HG03064 (cell line): ENCODE data around the gene PAGR1.
"Not testable (repeated sequence)": the region's sequence is repeated elsewhere in the genome, so short reads cannot be mapped to it uniquely, and the experiment has no call there.

Experiments used
- ATAC-seq: cut with Tn5 transposase; IDR thresholded peaks from one replicate; pipeline ENCODE4 v1.9.1; 2021; ENCODE audit warnings: low read depth; ENCODE audit not compliant: unreplicated experiment

Gene PAGR1

DNA sequence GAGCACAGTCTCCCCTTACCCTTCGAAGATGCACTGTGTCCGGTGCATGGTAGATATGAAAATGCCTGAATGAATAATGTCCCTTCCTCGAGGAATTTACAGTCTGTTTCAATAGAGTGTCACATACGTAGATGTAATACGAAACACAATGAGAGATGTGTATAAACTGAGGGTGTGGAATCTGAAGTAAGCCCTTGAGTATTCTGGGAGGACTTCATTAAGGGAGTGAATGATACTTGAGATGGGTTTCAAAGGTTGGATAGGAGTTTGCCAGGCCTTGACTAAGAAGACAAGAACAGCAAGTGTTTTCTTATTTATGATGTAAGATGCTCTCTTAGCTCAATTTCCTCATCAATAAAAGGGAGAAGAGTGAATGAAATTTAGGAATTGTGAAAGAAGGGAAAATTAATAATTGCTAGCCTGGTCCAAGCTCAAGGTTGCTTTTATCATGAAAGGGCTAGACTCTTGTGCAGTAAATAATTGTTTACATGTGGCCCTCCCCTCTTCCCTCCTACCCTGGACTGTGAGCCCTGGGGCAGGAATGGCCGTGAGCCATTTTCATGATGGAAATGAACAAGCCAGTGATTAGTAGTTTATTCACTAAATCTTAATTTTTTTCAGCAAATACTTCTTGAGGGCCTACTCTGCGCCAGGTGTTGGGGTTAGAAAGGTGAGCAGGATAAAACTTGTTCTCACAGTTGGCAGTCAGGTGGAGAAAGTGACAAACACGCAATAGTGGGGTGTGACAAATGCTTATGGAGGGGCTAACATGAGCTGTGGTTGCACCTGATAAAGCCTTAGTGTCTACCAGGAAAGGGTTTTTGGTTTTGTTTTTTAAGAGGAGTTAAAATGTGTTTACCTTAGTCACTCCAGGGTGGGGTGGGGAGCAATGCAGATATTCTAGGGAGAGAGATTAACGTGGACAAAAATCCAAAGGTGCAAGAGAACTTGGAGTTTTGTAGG lies 23.8 kb upstream of the PAGR1 start:
- no peak for ATAC-seq

DNA sequence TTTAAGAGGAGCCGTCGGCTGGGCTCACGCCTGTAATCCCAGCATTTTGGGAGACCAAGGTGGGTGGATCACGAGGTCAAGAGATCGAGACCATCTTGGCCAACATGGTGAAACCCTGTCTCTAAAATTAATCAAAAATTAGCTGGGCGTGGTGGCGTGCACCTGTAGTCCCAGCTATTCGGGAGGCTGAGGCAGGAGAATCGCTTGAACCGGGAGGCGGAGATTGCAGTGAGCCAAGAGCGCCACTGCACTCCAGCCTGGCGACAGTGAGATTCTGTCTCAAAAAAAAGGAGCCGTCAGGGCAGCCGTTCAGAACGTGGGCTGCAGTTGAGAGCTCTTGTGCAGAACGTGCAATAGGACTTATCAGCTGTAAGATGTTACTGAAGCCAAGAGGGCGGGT lies 22.8 kb upstream of the PAGR1 start:
- ATAC-seq = not testable (repeated sequence)

DNA sequence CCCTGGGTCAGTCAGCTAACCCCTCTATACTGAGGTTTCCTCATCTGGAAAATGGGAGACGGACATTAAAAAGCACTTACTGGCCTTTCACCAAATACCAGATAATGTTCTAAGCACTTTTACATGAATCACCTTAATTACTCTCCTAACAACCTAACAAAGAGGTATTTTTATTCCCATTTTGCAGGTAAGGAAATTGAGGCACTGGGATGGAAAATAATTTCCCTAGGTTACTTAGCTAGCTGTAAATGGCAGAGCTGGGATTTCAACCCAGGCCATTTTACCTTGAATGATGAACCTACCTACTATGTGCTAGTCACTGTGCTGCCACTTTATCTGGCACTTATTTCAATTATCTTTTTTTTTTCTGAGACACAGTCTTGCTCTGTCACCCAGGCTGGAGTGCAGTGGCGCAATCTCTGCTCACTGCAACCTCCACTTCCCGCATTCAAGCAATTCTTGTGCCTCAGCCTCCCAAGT lies 21.7 kb upstream of the PAGR1 start:
- ATAC-seq = no peak

DNA sequence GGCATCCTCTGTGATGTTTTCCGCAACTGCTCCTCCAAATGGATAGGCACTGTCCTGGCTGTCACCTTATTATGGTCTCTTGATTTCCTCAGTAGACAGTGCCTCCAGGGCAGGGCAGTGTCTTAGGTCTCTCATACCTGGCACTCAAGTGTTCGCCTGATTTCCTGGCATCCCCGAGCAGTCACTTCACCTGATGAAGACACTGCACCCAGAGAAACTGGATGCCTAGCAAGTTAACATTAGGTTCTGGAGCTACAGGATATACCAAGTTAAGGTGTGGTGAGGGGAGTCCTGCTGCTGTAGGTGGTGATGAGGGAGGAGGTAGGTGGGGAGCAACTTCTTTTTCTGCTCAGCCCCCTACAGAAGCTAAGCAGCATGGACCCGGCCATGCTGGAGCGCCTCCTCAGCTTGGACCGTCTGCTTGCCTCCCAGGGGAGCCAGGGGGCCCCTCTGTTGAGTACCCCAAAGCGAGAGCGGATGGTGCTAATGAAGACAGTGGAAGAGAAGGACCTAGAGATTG lies 13.5 kb upstream of the PAGR1 start:
- ATAC-seq = no peak

DNA sequence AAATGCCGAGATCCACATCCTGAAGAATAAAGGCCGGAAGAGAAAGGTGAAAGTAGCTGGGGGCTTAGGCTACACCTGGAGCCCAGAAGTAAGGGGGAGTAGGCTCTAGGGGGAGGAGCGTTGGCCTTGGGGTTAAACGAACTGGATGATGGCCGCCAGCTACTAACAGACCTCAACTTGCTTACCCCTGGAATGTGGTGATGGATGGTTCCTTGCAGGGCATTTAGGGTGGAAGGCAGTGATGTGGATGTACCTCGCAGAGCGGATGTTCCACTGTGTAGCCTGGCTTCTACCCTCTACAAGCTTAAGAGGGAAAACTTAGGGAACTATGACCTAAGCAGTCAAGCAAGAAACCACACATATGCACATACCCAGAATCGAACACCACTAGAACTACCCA lies 11.9 kb upstream of the PAGR1 start:
- no peak for ATAC-seq

DNA sequence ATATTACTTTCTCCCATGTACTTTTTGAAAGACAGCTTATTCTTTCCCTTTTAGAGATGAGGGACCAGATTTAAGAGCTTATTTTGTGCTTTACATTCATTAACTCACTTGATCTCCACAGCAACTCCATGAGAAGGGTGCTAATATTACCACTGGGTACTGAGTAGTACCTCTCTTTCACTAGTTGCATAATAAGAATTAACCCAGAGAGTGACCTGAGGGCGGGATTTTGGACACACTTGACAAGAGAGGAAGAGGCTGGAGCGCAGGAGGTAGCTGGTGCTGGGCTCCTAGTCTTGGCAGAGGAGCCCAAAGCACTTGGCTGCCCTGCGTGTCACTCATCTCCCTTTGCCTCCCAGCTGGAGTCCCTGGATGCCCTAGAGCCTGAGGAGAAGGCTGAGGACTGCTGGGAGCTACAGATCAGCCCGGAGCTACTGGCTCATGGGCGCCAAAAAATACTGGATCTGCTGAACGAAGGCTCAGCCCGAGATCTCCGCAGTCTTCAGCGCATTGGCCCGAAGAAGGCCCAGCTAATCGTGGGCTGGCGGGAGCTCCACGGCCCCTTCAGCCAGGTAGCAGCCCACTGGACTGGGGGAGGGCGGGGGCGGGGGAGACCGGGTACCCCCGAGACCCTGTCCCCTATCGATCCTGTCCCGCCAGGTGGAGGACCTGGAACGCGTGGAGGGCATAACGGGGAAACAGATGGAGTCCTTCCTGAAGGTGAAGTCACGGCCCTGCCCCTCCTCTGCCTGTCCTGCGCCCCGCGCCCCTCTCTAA lies 11.3 kb upstream of the PAGR1 start:
- ATAC-seq = no peak

DNA sequence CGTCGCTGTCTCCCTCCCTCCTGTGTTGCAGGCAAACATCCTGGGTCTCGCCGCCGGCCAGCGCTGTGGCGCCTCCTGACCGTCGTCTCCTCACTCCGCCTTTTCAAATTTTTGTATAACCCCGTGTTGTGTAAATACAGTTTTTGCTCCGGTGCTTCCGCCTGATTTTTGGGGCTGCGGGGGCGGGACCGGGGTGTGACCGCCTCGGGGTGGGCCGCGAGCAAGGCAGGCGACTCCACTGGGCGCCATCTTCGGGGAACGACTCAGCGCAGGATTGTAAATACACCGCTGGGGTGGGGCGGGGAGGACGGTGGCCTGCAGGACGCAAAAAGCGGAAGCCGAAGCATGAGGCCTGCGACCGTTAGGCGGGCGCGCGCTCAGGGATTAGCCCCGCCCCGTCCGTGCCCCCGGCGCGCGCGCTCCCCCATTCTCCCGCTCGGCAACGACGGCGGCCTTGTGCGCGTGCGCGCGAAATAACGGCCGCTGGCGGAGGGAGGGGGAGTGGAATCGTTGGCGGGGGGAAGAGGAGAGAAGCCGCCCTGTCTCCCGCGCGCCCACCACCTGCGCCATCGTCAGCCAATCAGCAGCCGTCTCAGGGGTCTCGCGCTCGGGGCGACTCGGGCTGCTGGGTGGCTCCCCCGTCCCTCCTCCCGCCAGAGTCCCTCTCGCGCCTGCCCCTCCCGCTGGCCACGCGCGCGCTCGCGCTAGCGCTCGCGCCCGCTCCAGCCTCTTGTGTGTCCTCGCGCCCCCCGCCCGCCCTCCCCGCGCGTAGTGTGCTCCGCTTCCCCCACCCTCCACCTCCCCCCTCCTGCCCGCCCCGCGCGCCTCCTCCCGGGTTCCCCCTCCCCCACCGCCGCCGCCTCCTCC lies 10.5 kb upstream of the PAGR1 start:
- ATAC-seq = peak; percentile 40

DNA sequence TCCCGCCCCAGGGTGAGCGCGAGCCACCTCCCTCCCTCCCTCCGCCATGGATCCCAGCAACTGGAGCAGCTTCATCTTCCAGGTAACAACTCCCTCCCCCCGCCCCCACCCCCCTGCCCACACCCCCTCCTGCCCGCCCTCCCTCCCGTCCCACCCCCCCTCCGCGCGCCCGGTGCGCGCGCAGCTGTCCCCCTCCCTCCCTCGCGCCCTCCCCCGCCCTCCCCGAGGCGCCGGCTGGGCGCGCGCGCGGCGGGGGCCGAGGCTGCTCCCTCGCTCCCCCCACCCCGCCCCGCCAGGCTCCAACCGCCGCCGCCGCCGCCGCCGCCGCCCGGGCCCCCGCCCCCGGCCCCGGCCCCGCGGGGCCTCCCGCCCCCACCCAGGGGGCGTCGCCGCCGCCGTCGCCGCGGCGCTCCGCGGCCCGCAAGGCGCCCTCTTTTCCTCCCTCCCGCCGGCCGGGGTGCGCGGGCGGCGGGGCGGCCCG lies 9.8 kb upstream of the PAGR1 start, which contains the start of gene MAZ:
Gene MAZ (plus strand): TSS at position 431 of the 481 bp plus-strand sequence. CDS start 173 bp downstream, outside the sequence.
- ATAC-seq = no peak

DNA sequence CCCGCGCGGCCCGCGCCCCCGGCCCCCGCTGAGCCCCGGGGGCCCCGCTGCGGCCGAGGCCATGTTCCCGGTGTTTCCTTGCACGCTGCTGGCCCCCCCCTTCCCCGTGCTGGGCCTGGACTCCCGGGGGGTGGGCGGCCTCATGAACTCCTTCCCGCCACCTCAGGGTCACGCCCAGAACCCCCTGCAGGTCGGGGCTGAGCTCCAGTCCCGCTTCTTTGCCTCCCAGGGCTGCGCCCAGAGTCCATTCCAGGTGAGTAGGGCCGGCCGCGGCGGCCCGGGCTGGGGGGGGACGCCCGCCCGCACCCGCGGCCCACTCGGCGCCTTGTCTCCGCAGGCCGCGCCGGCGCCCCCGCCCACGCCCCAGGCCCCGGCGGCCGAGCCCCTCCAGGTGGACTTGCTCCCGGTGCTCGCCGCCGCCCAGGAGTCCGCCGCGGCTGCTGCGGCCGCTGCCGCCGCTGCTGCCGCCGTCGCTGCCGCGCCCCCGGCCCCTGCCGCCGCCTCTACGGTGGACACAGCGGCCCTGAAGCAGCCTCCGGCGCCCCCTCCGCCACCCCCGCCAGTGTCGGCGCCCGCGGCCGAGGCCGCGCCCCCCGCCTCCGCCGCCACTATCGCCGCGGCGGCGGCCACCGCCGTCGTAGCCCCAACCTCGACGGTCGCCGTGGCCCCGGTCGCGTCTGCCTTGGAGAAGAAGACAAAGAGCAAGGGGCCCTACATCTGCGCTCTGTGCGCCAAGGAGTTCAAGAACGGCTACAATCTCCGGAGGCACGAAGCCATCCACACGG lies 9.1 kb upstream of the PAGR1 start:
- ATAC-seq = no peak

DNA sequence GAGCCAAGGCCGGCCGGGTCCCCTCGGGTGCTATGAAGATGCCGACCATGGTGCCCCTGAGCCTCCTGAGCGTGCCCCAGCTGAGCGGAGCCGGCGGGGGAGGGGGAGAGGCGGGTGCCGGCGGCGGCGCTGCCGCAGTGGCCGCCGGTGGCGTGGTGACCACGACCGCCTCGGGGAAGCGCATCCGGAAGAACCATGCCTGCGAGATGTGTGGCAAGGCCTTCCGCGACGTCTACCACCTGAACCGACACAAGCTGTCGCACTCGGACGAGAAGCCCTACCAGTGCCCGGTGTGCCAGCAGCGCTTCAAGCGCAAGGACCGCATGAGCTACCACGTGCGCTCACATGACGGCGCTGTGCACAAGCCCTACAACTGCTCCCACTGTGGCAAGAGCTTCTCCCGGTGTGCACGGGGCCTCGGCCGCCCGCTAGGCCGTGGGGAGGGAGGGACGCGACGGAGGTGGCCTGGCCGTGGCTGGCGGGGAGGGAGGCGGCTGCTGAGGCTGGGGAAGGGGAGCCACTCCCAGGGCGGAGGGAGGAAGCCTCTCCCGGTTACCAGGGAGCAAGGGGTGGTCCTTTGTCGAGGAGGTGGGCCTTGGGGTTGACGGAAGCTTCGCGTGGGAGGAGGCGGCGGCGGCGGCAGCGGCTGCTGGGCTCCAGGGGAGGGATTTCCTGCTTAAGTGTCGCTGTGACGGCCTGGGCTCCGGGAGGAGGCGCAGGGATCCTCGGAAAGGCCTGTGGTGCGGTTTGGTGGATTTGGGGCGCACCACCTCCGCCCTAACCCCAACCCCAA lies 8.3 kb upstream of the PAGR1 start:
- no peak for ATAC-seq

DNA sequence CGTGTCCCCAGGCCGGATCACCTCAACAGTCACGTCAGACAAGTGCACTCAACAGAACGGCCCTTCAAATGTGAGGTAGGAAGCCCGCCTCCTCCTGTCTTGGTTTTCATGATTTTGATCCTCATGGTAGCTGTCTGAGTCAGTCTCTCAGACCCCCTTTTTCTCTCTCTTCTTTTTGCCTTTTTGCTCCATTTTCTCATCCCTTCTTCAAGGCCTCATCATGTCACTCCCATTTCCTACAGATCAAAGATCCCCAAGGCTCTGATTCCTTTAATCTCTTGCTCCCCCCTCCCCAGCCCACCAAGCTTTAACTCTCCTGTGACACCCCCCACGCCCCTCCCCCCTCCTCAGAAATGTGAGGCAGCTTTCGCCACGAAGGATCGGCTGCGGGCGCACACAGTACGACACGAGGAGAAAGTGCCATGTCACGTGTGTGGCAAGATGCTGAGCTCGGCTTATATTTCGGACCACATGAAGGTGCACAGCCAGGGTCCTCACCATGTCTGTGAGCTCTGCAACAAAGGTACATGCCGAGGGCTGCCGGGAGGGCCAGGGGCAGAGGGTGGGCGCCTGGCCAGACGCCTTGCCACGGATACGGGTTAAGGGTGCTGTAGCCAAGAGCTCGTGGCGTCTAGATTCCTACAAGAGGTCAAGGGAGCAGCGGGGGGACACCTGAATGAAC lies 7.6 kb upstream of the PAGR1 start:
- ATAC-seq = no peak

DNA sequence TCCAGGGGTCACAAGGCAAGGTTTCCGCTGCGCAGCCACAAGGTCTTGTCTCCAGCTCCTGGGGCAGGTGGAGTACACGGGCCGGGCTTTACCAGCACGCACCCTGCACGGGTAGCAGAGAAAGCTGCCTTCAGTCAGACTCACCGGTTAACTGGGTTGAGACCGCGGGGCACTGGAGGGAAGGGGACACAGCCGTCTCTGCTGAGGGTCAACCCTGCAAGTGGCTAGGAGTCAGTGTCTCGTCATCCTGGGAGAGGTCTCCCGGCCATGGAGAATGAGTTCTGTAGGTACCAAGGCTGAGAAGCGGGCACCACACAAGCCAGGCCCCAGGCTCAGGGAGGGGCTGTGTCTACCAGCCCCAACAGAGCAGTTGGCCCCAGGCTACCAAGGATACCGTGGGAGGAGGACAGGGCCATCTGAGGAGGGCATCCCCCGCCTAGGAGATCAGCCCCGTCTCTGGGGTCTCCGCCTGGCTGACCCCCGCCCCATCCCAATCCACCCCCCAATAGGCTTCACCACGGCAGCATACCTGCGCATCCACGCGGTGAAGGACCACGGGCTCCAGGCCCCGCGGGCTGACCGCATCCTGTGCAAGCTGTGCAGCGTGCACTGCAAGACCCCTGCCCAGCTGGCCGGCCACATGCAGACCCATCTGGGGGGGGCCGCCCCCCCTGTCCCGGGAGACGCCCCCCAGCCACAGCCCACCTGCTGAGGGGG lies 6.8 kb upstream of the PAGR1 start:
- ATAC-seq = no peak

DNA sequence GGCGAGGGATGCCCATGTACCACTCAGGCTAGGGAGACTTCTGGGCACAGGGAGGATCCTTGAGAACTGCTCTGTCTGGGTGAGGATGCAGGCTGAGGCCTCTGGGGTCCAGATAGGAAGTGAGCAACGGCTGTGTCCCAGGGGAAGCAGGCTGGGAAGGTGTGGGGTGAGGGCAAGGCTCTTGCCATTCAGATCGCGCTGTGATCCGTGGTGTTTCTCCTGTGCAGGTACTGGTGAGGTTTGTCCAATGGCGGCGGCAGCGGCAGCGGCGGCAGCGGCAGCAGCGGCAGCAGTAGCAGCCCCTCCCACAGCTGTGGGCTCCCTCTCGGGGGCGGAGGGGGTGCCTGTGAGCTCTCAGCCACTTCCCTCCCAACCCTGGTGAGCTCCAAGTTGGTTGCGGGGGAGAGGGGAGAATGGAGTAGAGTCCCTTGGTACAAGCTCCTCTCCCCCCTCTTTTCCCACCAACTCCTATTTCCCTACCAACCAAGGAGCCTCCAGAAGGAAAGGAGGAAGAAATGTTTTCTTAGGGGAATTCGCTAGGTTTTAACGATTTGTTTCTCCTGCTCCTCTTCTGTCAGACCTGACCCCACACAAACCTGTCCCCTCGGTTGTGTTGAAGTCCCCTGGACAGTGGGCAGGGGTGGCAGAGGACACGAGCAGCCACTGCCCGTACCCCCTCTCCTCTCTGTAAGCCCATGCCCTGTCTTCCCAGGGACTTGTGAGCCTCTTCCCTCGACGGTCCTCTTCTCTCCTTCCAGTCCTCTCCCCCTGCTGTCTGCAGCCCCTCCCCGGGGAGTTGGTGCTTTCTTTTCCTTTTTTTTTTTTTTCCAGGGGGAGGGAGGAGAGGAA lies 5.9 kb upstream of the PAGR1 start:
- ATAC-seq = no peak

DNA sequence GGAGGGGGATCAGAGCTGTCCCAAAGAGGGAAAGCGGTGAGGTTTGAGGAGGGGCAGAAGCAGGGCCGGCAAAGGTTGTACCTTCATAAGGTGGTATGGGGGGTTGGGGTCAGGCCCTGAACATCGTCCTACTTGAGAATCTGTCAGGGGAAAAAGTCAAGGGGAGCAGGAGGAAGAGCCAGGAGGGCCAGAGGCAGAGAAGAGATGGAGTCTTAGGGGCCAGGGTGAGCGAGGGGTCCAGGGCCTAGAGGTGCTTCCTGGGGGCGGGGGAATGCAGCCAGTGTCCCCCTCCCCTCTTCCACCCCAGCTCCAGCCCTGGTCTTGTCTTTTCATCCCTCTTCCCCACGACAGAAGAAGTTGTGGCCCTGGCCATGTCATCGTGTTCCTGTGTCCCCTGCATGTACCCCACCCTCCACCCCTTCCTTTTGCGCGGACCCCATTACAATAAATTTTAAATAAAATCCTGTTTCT lies 5.2 kb upstream of the PAGR1 start:
- ATAC-seq = no peak

DNA sequence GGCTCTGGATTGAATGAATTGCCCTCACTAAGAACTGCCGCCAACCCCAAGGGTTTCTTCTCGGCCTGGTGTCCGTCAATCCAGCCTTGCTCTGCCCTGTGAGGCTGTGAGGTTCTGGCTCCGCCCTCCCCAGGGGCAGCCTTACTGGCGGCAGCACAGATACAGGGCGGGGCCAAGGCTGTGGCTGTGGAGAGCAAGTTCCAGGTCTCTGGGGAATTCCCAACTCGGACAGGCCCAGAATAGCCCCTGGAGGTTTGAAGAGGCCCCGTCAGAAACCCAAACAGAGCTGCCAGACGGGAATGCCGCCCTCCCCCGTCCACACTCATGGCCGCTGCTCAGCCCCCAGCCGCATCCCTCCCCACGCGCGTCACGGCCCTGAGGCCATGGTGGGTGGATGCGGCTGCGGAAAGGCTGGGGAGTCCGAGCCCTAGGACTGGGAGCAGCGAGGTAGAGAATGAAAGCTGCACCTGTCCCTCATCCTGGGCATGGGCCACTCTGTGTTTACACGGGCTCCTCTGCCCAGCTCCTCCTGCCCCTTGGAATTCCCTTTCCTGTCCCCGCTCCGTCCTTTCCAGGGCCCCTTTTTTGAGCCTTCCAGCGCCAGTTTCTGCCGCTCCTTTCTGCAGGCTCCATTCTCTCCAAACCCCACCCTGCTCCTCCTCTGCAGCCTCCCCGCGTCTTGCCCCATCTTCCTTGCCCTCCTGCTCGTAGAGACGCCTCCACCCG lies 4.6 kb upstream of the PAGR1 start:
- ATAC-seq = peak; percentile 40
